HCT116 (cell line): ENCODE measurements around the gene SPRED2. TPM values are rescaled to one million over a fixed set of nuclear protein-coding genes. Genes with fewer than 3 reads are reported as not detected.

Experiments used
- ATAC-seq: fragments of 200-7000 bp; cut with Tn5 transposase; 2 replicates; pipeline ENCODE4 v1.9.1; 2020; ENCODE audit warnings: mild to moderate bottlenecking, moderate library complexity
- BruUV-seq: library from RNA; stranded (reverse); fragments of 400-500 nt; replicated peaks from 2 replicates; lab custom pipeline; 2021; lab: Mats Ljungman, UMichigan
- CTCF ChIA-PET: fragments of 300-600 bp; sonication (Branson Sonifier 250); formaldehyde crosslinking; loops from one replicate; lab custom pipeline; 2021; ENCODE audit warnings: antibody characterized with exemption; lab: Charles Lee
- POLR2A ChIA-PET: fragments of 300-600, 350-600 bp; sonication (Branson Sonifier 250); formaldehyde crosslinking; loops from one replicate; lab custom pipeline; 2021; ENCODE audit warnings: antibody characterized with exemption; lab: Charles Lee
- RAD21 ChIA-PET, 2 experiments: fragments of 300-600 bp; sonication (Branson Sonifier 250); formaldehyde crosslinking; loops; one replicate each; lab custom pipeline; 2023; ENCODE audit warnings: low total read pairs in 2 of 2; ENCODE audit not compliant: uncharacterized antibody in 2 of 2, unreplicated experiment in 2 of 2, low non-redundant PET in 1 of 2; lab: Charles Lee
- DNase-seq: peaks from one replicate; pipeline ENCODE4 v3.0.0-alpha.2; 2010; ENCODE audit warnings: low read depth, low spot score
- H2AFZ ChIP-seq: fragments of 200-600 bp; shearing (Covaris generic), sonication (generic); 2 replicates; pipeline ENCODE4 v1.6.1; 2017; ENCODE audit warnings: low read depth, mixed run types, mixed read lengths, antibody characterized with exemption, low read length; ENCODE audit not compliant: poor library complexity, severe bottlenecking
- H3K27ac ChIP-seq: 2 replicates; pipeline ENCODE4 v1.5.1; 2012; ENCODE audit warnings: low read depth, low read length
- H3K27me3 ChIP-seq: fragments of 200-600 bp; sonication (generic); 2 replicates; pipeline ENCODE4 v1.6.1; 2016; ENCODE audit warnings: mixed run types, low read length, mixed read lengths; ENCODE audit not compliant: insufficient read depth
- H3K36me3 ChIP-seq, 2 experiments: fragments of 200-500 bp in 1 of 2; fragments of 200-600 bp in 1 of 2; sonication (Bioruptor generic) in 1 of 2; sonication (generic) in 1 of 2; 2 replicates each; pipeline versions ENCODE4 v1.5.1 to v1.6.1; 2014 to 2016; ENCODE audit warnings: low read length in 2 of 2, inconsistent platforms in 1 of 2, mixed read lengths in 1 of 2, mixed run types in 1 of 2; ENCODE audit not compliant: insufficient read depth in 2 of 2, control insufficient read depth in 1 of 2
- H3K4me1 ChIP-seq, 2 experiments: fragments of 200-600 bp in 1 of 2; sonication (generic) in 1 of 2; 2 replicates each; pipeline versions ENCODE4 v1.5.1 to v1.6.1; 2012 to 2017; ENCODE audit warnings: low read length in 2 of 2, inconsistent platforms in 1 of 2, mild to moderate bottlenecking in 1 of 2, mixed read lengths in 1 of 2, mixed run types in 1 of 2, moderate library complexity in 1 of 2; ENCODE audit not compliant: insufficient read depth in 2 of 2, control insufficient read depth in 1 of 2
- H3K4me2 ChIP-seq: fragments of 200-600 bp; sonication (generic); 2 replicates; pipeline ENCODE4 v1.6.1; 2017; ENCODE audit warnings: mixed run types, low read length, mixed read lengths
- H3K4me3 ChIP-seq, 2 experiments: fragments of 200-600 bp in 1 of 2; sonication (generic) in 1 of 2; replicated peaks in 1 of 2; 2 replicates each; pipeline ENCODE4 v1.5.1; 2011 to 2016; ENCODE audit warnings: low read length in 2 of 2, control low read depth in 1 of 2, low read depth in 1 of 2, mild to moderate bottlenecking in 1 of 2, mixed read lengths in 1 of 2, mixed run types in 1 of 2
- H3K79me2 ChIP-seq: fragments of 200-600 bp; sonication (generic); 2 replicates; pipeline ENCODE4 v1.6.1; 2017; ENCODE audit warnings: mild to moderate bottlenecking, mixed run types, low read length, moderate library complexity, mixed read lengths; ENCODE audit not compliant: insufficient read depth
- H3K9ac ChIP-seq: fragments of 200-600 bp; sonication (generic); 2 replicates; pipeline ENCODE4 v1.6.1; 2016; ENCODE audit warnings: low read length, mixed read lengths
- H3K9me2 ChIP-seq: fragments of 200-600 bp; sonication (generic), shearing (Covaris generic); 2 replicates; pipeline ENCODE4 v1.6.1; 2017; ENCODE audit warnings: mixed run types, mild to moderate bottlenecking, moderate library complexity; ENCODE audit not compliant: insufficient read depth
- H3K9me3 ChIP-seq, 2 experiments: fragments of 200-500 bp in 1 of 2; fragments of 200-600 bp in 1 of 2; sonication (Bioruptor generic) in 1 of 2; sonication (generic) in 1 of 2; 2 replicates each; pipeline ENCODE4 v1.6.1; 2014 to 2017; ENCODE audit warnings: low read length in 2 of 2, mixed read lengths in 2 of 2, inconsistent platforms in 1 of 2, low read depth in 1 of 2, mild to moderate bottlenecking in 1 of 2, mixed run types in 1 of 2, moderate library complexity in 1 of 2; ENCODE audit not compliant: control insufficient read depth in 1 of 2, insufficient read depth in 1 of 2
- H4K20me1 ChIP-seq: fragments of 200-600 bp; sonication (generic), shearing (Covaris generic); 2 replicates; pipeline ENCODE4 v1.6.1; 2017; ENCODE audit warnings: mixed run types, mild to moderate bottlenecking, moderate library complexity; ENCODE audit not compliant: insufficient read depth
- ATF3 ChIP-seq: IDR thresholded peaks from 2 replicates; pipeline ENCODE4 v1.6.1; 2012
- CBX3 ChIP-seq: IDR thresholded peaks from 2 replicates; pipeline ENCODE4 v1.6.1; 2012; ENCODE audit warnings: low read depth
- CEBPB ChIP-seq: IDR thresholded peaks from 2 replicates; pipeline ENCODE4 v1.6.1; 2012; ENCODE audit warnings: low read depth
- ELF1 ChIP-seq: IDR thresholded peaks from 2 replicates; pipeline ENCODE4 v1.6.1; 2012; ENCODE audit warnings: low read depth, borderline replicate concordance
- FOSL1 ChIP-seq: IDR thresholded peaks from 2 replicates; pipeline ENCODE4 v1.6.1; 2012; ENCODE audit warnings: low read depth
- JUND ChIP-seq: IDR thresholded peaks from 2 replicates; pipeline ENCODE4 v1.6.1; 2012
- POLR2A ChIP-seq: IDR thresholded peaks from 2 replicates; pipeline ENCODE4 v1.7.0; 2011; ENCODE audit warnings: borderline replicate concordance; ENCODE audit not compliant: insufficient read depth, insufficient read length; ENCODE audit errors: extremely low read depth
- POLR2AphosphoS5 ChIP-seq: IDR thresholded peaks from 2 replicates; pipeline ENCODE4 v1.6.1; 2011; ENCODE audit warnings: mild to moderate bottlenecking, low read depth, low read length, moderate library complexity
- RAD21 ChIP-seq: IDR thresholded peaks from 2 replicates; pipeline ENCODE4 v1.6.1; 2012; ENCODE audit warnings: low read depth, mild to moderate bottlenecking
- REST ChIP-seq: IDR thresholded peaks from 2 replicates; pipeline ENCODE4 v1.6.1; 2012; ENCODE audit warnings: low read depth
- SIN3A ChIP-seq: IDR thresholded peaks from 2 replicates; pipeline ENCODE4 v1.6.1; 2012; ENCODE audit warnings: low read depth
- SP1 ChIP-seq: IDR thresholded peaks from 2 replicates; pipeline ENCODE4 v1.6.1; 2012; ENCODE audit warnings: low read depth
- TCF7L2 ChIP-seq: IDR thresholded peaks from 2 replicates; pipeline ENCODE4 v1.7.0; 2011; ENCODE audit warnings: borderline replicate concordance, inconsistent platforms; ENCODE audit not compliant: insufficient read depth, insufficient read length; ENCODE audit errors: extremely low read depth
- YY1 ChIP-seq: IDR thresholded peaks from 2 replicates; pipeline ENCODE4 v1.6.1; 2011; ENCODE audit warnings: low read length, low read depth, moderate library complexity, mild to moderate bottlenecking; ENCODE audit not compliant: insufficient replicate concordance; ENCODE audit errors: extremely low read depth
- ZBTB33 ChIP-seq: IDR thresholded peaks from 2 replicates; pipeline ENCODE4 v1.6.1; 2011; ENCODE audit warnings: mild to moderate bottlenecking, low read length, moderate library complexity; ENCODE audit not compliant: insufficient replicate concordance; ENCODE audit errors: extremely low read depth
- ZFX ChIP-seq: fragments of 450-650 bp; IDR thresholded peaks from 2 replicates; pipeline ENCODE4 v1.6.1; 2017
- ZNF274 ChIP-seq: fragments of 200-500 bp; sonication (Bioruptor generic); IDR thresholded peaks from 2 replicates; pipeline ENCODE4 v1.6.1; 2014; ENCODE audit warnings: mild to moderate bottlenecking, low read depth, low read length, inconsistent platforms
- intact Hi-C: fragments of 100-400 bp; cut with micrococcal nuclease; formaldehyde crosslinking; loops from 2 replicates; pipeline ENCODE4 v1.10.0; 2022
- total RNA-seq: library from RNA; stranded (reverse); gene quantifications from one replicate; pipeline ENCODE4 v1.2.1, GENCODE V29; 2021; ENCODE audit not compliant: unreplicated experiment
- TF ChIP-seq, protein P1 (sequence below): IDR thresholded peaks from 2 replicates; pipeline ENCODE4 v1.6.1; 2012
- TF ChIP-seq, protein P2 (sequence below), 3 experiments: fragments of 200-600 bp in 1 of 3; sonication (generic) in 1 of 3; IDR thresholded peaks in 2 of 3; conservative IDR thresholded peaks in 1 of 3; 2 replicates each; pipeline ENCODE4 v1.5.1; 2012 to 2017; ENCODE audit warnings: low read depth in 2 of 3, low read length in 2 of 3, antibody characterized with exemption in 1 of 3, borderline replicate concordance in 1 of 3, control low read depth in 1 of 3, mild to moderate bottlenecking in 1 of 3, mixed read lengths in 1 of 3, mixed run types in 1 of 3, moderate library complexity in 1 of 3; ENCODE audit not compliant: insufficient read depth in 1 of 3

The SPRED2 gene
- total RNA-seq, 1 experiment from 2014 or later: 62.6 TPM

DNA sequence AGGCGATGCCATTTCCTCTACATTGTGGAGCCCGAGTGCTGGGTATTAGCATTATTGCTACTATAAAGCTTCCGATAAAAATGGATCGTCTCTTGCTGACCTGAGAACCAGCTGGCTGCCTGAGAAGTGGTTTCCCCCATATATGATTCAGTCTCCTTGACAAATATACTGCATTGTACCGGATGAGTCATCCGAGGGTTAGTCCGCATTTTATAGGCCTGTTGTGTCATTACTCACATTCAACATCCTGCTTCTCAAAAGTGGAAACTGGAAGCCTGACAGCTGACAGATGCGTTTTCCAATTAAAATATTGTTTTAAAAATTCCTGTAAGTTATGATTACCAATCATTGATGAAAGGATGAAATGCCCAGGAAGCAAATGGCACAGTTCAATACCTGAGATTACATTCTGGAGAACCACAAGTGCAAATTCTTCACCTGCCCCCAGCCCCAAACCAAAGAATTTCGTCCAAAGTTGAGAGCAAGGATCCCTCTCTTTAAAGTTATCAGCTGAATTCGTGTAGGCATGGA, 65.7 kb downstream of the SPRED2 start:
- Histone ChIP-seq H3K4me2 (peak overlapping the region; percentile 67), H3K9ac (peak overlapping the region; percentile 20), H3K36me3 (no peaks in the 10 kb centered on the region), H3K27me3 (no peaks in the 10 kb centered on the region), H3K79me2 (peaks cover 84% of the 10 kb centered on the region), H3K27ac (peak overlapping the region; percentile 39; the same call in 1 of the 2 replicates), H3K4me3 (peak overlapping the region; percentile 8 to 17; a peak in 1 of 4 replicates), H3K4me1 (peaks cover 58 to 67% of the 10 kb centered on the region in 2 experiments), H3K9me3 (no peaks in the 10 kb centered on the region), H3K9me2 (no peaks in the 10 kb centered on the region), H2AFZ (no peak overlapping the region), H4K20me1 (peaks cover 7% of the 10 kb centered on the region; the same call in 1 of the 2 replicates)
- intact Hi-C loops: loop anchor here (1.0 to 5.0 kb wide), 2 partner anchors 44 to 66 kb away; partner anchors contain the start of gene SPRED2
- ATAC-seq (peak; percentile 90), DNase-seq (peak; percentile 93)
- POLR2A ChIA-PET: interaction anchor here (2.6 kb wide), 1 partner anchor 16 kb away, joined by 7 read pairs; no protein-coding TSS in a partner anchor
- CTCF ChIA-PET: interaction anchor here (0.7 to 1.6 kb wide), 2 partner anchors 16 kb away, joined by 3 to 5 read pairs; no protein-coding TSS in a partner anchor
- RAD21 ChIA-PET: no interaction called here
- BruUV-seq: no TSS peak
- peak; percentile 99 for TF ChIP-seq JUND
- TF ChIP-seq POLR2AphosphoS5: peak; percentile 69
- peak; percentile 98 for TF ChIP-seq FOSL1
- peak; percentile 79 for TF ChIP-seq ZBTB33
- peak; percentile 79 for TF ChIP-seq TCF7L2
- TF ChIP-seq ELF1: no peak; the same call in 1 of the 2 replicates
- peak; percentile 1; the same call in 1 of the 2 replicates for TF ChIP-seq RAD21
- TF ChIP-seq REST: no peak
- peak; percentile 91 for TF ChIP-seq CEBPB
- TF ChIP-seq SP1: peak; percentile 91
- TF ChIP-seq, protein P1, sequence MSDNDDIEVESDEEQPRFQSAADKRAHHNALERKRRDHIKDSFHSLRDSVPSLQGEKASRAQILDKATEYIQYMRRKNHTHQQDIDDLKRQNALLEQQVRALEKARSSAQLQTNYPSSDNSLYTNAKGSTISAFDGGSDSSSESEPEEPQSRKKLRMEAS: peak; percentile 86
- peak; percentile 69 for TF ChIP-seq YY1
- no peak for TF ChIP-seq POLR2A
- TF ChIP-seq ATF3: peak; percentile 78
- TF ChIP-seq CBX3: peak; percentile 92
- no peak for TF ChIP-seq ZNF274
- TF ChIP-seq ZFX: no peak
- TF ChIP-seq, protein P2, sequence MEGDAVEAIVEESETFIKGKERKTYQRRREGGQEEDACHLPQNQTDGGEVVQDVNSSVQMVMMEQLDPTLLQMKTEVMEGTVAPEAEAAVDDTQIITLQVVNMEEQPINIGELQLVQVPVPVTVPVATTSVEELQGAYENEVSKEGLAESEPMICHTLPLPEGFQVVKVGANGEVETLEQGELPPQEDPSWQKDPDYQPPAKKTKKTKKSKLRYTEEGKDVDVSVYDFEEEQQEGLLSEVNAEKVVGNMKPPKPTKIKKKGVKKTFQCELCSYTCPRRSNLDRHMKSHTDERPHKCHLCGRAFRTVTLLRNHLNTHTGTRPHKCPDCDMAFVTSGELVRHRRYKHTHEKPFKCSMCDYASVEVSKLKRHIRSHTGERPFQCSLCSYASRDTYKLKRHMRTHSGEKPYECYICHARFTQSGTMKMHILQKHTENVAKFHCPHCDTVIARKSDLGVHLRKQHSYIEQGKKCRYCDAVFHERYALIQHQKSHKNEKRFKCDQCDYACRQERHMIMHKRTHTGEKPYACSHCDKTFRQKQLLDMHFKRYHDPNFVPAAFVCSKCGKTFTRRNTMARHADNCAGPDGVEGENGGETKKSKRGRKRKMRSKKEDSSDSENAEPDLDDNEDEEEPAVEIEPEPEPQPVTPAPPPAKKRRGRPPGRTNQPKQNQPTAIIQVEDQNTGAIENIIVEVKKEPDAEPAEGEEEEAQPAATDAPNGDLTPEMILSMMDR (IDR thresholded peaks at IDR 0.05 in 2 of 3, conservative IDR thresholded peaks at IDR 0.05 in 1 of 3; ENCODE audit: borderline replicate concordance in 1 of 3, insufficient read depth in 1 of 3, low read depth in 2 of 3, low read length in 2 of 3): no peak
- peak; percentile 99 for TF ChIP-seq SIN3A
